Esophagus mucosa (tissue), 1 donor: ENCODE data around the gene NCCRP1. TPM values are rescaled to one million over a fixed set of nuclear protein-coding genes. Genes with fewer than 3 reads are reported as not detected.

Experiments
- ATAC-seq: fragments of 200-7000 bp; cut with Tn5 transposase; one replicate; pipeline ENCODE4 v1.9.1; 2020
- total RNA-seq: library from RNA; stranded (reverse); gene quantifications from one replicate; pipeline ENCODE4 v1.2.4, GENCODE V29; 2023
- donor health status: DM: yes; HTN: yes; CAD: no.

The NCCRP1 gene
- total RNA-seq, 1 donor from 2014 or later = 298 TPM

GRCh38 chr19:39181500-39182173 lies 15.1 kb upstream of the NCCRP1 start:
- ATAC-seq = peak; percentile 2

- peak; percentile 46 for ATAC-seq
These were observed 14.6 kb upstream of the NCCRP1 start for GRCh38 chr19:39182174-39182505.

- peak; percentile 53 for ATAC-seq
These were observed 13.7 kb upstream of the NCCRP1 start for GRCh38 chr19:39183104-39183503.

GRCh38 chr19:39186391-39186790 lies 10.4 kb upstream of the NCCRP1 start:
- ATAC-seq = no peak

GRCh38 chr19:39187552-39187943 lies 9.2 kb upstream of the NCCRP1 start:
- ATAC-seq = peak; percentile 88

- ATAC-seq = no peak
These were observed 7.8 kb upstream of the NCCRP1 start for GRCh38 chr19:39188960-39189359.

GRCh38 chr19:39190768-39191167 lies 6.0 kb upstream of the NCCRP1 start:
- no peak for ATAC-seq

GRCh38 chr19:39192846-39193245 lies 3.9 kb upstream of the NCCRP1 start:
- ATAC-seq = no peak

- ATAC-seq = peak; percentile 43
These were observed 3.0 kb upstream of the NCCRP1 start for GRCh38 chr19:39193803-39194202.

GRCh38 chr19:39194832-39195542 lies 1.8 kb upstream of the NCCRP1 start:
- no peak for ATAC-seq

GRCh38 chr19:39195755-39196154 lies 1.0 kb upstream of the NCCRP1 start:
- ATAC-seq = peak; percentile 63

GRCh38 chr19:39196320-39196719 lies 444 bp upstream of the NCCRP1 start:
- no peak for ATAC-seq

- peak; percentile 55 for ATAC-seq
These were observed 1.0 kb downstream of the NCCRP1 start for GRCh38 chr19:39197808-39198207.

GRCh38 chr19:39199025-39199424 lies 2.3 kb downstream of the NCCRP1 start:
- peak; percentile 28 for ATAC-seq

- no peak for ATAC-seq
These were observed 3.5 kb downstream of the NCCRP1 start for GRCh38 chr19:39200066-39200802.

- ATAC-seq = no peak
These were observed 4.0 kb downstream of the NCCRP1 start for GRCh38 chr19:39200803-39201115.

- ATAC-seq = no peak
These were observed 6.2 kb downstream of the NCCRP1 start for GRCh38 chr19:39202998-39203355.

- ATAC-seq = peak; percentile 10
These were observed 6.9 kb downstream of the NCCRP1 start, which contains the start of gene SYCN for GRCh38 chr19:39203372-39204341. Gene SYCN (minus strand): TSS chr19:39204263. CDS start chr19:39204254, 9 bp downstream.

- ATAC-seq = no peak
These were observed 8.6 kb downstream of the NCCRP1 start for GRCh38 chr19:39205449-39205764.

- ATAC-seq = no peak
These were observed 9.4 kb downstream of the NCCRP1 start for GRCh38 chr19:39206122-39206521.

- ATAC-seq = no peak
These were observed 10.6 kb downstream of the NCCRP1 start for GRCh38 chr19:39207293-39207836.

- ATAC-seq = peak; percentile 1
These were observed 11.5 kb downstream of the NCCRP1 start for GRCh38 chr19:39208175-39208795.
